HFF-Myc (cell line): ENCODE data around the gene NOC4L.

Source experiments
- DNase-seq: peaks from one replicate; pipeline ENCODE4 v3.0.0-alpha.2; 2011; ENCODE audit warnings: low read depth; ENCODE audit errors: extremely low read depth
- H3K4me3 ChIP-seq: replicated peaks from 2 replicates; pipeline ENCODE4 v1.5.1; 2011; ENCODE audit warnings: low read depth, mild to moderate bottlenecking, control low read depth, low read length
- TF ChIP-seq, protein P1 (sequence below): IDR thresholded peaks from 2 replicates; pipeline ENCODE4 v1.5.1; 2012; ENCODE audit warnings: mild to moderate bottlenecking, low read depth, low read length, control low read depth; ENCODE audit errors: missing control alignments

Gene NOC4L

DNA sequence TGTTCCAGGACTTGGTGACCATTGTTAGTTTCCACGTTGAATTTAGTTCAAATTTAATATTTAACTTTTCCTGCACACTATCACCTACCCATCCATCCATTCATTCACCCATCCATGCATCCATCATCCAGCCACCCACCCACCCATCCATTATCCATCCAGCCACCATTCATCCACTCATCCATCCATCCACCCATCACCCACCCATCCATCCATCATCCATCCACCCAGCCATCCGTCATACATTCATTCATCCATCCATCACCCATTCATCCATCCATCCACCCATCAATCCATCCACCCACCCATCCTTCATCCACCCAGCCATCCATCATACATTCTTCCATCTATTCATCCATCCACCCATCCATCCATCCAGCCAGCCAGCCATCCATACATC lies 21.8 kb downstream of the NOC4L start:
- no peak overlapping the region for H3K4me3 ChIP-seq
- DNase-seq = no peak
- TF ChIP-seq, protein P1, sequence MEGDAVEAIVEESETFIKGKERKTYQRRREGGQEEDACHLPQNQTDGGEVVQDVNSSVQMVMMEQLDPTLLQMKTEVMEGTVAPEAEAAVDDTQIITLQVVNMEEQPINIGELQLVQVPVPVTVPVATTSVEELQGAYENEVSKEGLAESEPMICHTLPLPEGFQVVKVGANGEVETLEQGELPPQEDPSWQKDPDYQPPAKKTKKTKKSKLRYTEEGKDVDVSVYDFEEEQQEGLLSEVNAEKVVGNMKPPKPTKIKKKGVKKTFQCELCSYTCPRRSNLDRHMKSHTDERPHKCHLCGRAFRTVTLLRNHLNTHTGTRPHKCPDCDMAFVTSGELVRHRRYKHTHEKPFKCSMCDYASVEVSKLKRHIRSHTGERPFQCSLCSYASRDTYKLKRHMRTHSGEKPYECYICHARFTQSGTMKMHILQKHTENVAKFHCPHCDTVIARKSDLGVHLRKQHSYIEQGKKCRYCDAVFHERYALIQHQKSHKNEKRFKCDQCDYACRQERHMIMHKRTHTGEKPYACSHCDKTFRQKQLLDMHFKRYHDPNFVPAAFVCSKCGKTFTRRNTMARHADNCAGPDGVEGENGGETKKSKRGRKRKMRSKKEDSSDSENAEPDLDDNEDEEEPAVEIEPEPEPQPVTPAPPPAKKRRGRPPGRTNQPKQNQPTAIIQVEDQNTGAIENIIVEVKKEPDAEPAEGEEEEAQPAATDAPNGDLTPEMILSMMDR = no peak

DNA sequence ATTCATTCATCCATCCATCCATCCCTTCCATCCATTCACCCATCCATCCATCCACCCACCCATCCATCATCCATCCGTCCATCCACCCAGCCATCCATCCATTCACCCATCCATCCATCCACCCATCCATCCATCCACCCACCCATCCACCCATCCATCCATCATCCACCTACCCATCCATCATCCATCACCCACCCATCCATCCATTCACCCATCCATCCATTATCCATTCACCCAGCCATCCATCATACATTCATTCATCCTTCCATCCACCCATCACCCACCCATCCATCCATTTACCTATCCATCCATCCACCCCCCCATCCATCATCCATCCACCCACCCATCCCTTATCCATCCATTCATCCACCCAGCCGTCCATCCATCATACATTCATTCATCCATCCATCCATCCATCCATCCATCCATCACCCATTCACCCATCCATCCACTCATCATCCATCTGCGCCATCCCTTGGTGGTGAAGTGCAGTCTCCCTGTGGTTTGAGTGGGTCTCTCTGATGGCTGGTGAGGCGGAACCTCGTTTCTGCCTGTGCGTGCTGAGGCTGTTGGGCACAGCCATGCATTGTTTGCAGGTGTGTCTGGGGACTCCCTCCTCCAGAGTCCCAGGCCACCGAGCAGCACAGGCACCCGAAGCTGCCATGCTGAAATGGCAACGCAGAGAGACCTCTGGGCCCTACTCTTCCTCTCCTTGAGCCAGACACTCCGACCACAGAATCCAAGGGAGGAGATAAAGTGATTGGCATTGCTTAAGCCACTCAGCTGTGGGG lies 22.7 kb downstream of the NOC4L start:
- H3K4me3 ChIP-seq = no peak overlapping the region
- DNase-seq = no peak
- TF ChIP-seq, protein P1 = no peak

DNA sequence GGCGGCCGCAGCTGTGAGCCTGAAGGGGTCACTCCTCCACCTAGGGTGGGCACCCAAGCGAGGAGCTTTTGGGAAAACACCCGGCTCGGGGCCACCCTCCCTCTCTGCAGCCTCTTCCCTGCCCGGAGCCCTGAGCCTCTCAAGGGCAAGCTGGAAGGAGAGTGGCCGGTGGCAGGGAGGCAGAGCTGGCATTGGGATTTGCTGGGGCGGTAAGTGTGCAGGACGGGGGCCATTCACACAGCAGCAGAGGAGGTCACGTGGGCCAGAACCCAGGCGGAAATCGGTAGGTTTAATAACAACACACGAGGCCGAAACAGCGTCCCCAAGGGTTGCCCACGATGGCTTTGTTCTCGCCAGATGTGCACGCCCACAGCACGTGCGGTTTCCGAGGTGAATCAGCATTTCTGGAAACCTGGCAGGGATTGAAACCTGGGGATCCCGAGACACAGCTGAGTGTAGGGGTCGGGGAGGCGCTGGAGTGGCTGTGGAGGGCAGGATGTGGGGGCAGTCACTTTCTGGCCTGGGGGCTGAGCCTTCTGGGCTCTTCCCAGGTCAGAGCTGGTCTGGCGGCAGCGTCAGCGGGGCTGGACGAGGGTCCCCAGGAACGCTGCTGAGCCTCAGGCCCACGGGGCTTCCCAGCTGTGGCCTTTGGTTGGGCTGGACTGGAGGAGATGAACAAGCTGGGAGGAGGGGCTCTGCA lies 23.5 kb downstream of the NOC4L start:
- H3K4me3 ChIP-seq = no peak overlapping the region
- no peak for DNase-seq
- TF ChIP-seq, protein P1 = no peak

DNA sequence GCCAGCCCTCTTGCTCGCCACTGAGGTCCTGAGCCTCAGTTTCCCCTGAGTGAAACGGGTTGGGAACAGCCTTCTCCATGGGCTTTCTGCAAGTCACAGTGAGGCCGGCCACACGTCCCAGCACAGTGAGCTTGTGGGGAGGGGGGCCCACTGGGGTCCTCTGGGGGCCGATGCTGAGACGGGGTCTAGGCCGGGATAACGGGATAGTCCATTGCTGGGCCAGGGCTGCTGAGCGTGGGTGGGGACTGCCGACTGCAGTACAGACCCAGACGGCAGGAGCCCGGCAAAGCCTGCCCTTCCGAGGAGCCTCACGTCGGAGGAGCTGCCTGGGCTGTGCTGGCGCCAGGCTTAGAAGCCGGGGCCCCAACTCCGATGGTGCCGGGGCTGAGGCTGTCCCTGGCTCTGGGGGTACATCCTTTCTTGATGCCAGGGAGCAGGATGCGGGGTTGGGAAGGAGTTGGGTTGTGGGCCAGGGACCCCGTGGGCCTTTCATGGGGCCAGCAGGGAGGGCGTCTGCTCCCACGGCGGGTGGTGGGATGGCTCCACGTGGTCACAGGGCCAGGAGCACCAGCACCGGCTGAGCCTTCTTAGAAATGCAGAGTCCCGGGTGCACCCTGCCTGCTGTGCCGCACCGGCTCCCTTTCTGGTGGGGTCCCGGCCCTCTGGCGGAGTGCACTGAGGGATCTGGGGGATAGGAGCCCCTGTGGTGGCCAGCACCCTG lies 24.2 kb downstream of the NOC4L start:
- TF ChIP-seq, protein P1 = no peak
- no peak overlapping the region for H3K4me3 ChIP-seq
- no peak for DNase-seq

DNA sequence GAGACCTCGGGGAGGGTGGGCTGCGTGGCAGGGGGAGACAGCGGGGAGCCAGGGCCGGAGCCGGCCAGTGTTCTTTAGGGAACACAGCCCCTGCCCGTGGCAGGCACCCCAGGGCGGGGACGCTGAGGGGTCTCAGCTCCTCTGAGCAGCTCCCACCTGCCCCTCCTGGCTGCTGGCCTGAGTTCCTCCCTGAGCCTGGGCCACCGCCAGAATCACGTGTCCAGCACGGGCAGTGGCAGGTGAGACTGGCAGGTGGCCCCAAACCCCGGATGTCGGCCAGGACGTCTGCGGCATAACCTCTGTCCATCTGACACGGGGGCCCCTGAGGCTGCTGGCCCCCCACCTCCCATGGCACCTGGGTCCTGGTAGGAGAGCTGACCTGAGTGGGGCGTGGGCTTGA lies 25.1 kb downstream of the NOC4L start:
- DNase-seq = no peak
- no peak overlapping the region for H3K4me3 ChIP-seq
- TF ChIP-seq, protein P1 = no peak

DNA sequence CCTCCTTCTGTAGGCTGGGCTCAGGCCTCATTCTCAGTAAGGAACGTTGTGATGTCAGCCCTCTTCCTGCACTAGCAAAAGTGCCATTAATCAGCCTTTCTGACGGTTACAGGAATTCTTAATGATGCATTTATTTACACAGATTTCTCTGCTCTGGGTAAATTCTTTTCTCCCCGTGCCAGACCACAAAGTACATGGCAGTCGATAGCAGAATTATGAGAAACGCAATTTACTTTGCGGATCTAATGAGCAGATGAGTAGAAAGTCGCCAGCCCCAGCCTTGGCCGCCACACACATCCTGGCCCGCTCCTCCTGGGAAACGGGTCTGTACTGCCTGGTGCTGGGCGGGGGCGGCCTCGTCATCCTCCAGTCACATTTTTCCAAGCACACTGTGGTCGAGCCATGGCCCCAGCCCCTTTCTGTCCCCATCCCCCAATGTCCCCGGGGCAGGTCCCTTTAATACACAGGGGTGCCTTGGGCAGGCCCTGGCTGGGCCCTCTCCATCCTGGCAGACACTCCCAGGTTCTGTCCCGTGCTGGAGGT lies 25.9 kb downstream of the NOC4L start:
- no peak for DNase-seq
- TF ChIP-seq, protein P1 = no peak
- no peak overlapping the region for H3K4me3 ChIP-seq
